Measurements from ENCODE around the gene PIGV.

DNA sequence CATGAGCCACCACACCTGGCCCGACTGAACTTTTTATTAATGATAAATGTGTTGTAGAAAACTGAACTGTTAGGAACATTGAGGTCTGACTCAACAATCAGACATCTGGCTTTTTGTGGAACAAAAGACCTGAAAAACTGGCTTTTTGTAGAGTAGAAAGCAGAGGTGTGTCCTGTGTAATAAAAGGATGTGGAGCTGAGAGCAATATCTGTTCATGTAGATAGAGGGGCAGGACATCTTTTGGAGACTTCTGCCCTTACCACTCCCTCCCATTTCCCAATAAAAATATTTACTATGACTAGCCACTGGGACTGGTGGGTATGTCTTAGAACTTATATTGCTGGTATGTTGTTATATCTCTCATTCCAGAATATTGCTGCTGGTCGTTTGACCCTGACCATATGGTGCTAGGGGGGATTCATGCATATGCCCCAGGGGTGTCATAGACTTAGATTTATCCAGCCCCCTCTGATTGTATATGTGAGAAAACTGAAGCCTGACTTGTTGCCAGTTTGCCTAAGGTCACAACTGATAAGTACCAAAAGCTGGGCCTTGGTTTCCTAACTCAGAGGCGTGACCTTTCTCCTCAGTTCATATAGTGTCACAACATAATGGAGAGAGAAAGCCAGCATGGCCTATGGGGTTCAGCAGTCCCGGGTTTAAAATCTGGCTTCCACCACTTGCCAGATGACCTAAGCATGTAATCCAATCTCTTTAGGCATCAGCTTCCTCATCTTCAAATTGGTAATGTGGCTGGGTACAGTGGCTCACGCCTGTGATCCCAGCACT lies 33.5 kb upstream of the PIGV start:
- TF ChIP-seq, protein P1, sequence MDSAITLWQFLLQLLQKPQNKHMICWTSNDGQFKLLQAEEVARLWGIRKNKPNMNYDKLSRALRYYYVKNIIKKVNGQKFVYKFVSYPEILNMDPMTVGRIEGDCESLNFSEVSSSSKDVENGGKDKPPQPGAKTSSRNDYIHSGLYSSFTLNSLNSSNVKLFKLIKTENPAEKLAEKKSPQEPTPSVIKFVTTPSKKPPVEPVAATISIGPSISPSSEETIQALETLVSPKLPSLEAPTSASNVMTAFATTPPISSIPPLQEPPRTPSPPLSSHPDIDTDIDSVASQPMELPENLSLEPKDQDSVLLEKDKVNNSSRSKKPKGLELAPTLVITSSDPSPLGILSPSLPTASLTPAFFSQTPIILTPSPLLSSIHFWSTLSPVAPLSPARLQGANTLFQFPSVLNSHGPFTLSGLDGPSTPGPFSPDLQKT (IDR thresholded peaks at IDR 0.05; ENCODE audit: borderline replicate concordance, low read depth, low read length), result no peak
- TF ChIP-seq, protein P2, sequence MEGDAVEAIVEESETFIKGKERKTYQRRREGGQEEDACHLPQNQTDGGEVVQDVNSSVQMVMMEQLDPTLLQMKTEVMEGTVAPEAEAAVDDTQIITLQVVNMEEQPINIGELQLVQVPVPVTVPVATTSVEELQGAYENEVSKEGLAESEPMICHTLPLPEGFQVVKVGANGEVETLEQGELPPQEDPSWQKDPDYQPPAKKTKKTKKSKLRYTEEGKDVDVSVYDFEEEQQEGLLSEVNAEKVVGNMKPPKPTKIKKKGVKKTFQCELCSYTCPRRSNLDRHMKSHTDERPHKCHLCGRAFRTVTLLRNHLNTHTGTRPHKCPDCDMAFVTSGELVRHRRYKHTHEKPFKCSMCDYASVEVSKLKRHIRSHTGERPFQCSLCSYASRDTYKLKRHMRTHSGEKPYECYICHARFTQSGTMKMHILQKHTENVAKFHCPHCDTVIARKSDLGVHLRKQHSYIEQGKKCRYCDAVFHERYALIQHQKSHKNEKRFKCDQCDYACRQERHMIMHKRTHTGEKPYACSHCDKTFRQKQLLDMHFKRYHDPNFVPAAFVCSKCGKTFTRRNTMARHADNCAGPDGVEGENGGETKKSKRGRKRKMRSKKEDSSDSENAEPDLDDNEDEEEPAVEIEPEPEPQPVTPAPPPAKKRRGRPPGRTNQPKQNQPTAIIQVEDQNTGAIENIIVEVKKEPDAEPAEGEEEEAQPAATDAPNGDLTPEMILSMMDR (tag by site-specific recombination; IDR thresholded peaks at IDR 0.05), result no peak
- TF ChIP-seq, protein P3, sequence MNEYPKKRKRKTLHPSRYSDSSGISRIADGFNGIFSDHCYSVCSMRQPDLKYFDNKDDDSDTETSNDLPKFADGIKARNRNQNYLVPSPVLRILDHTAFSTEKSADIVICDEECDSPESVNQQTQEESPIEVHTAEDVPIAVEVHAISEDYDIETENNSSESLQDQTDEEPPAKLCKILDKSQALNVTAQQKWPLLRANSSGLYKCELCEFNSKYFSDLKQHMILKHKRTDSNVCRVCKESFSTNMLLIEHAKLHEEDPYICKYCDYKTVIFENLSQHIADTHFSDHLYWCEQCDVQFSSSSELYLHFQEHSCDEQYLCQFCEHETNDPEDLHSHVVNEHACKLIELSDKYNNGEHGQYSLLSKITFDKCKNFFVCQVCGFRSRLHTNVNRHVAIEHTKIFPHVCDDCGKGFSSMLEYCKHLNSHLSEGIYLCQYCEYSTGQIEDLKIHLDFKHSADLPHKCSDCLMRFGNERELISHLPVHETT (tag by site-specific recombination; IDR thresholded peaks at IDR 0.05), result no peak
- TF ChIP-seq ZNF114 (tag by site-specific recombination; IDR thresholded peaks at IDR 0.05), result no peak
